ENCODE data around the gene C1orf167. TPM values are rescaled to one million over a fixed set of nuclear protein-coding genes. Genes with fewer than 3 reads are reported as not detected.

C1orf167 gene
- total and polyA plus RNA-seq, 2 of the 13 experiments (the other 11 are each of a cell fraction or from before 2014, with no cell fraction given) = not detected

- no peaks in the 10 kb centered on the region for H3K79me2 ChIP-seq (ENCODE audit: insufficient read depth, low read length)
- H3K4me1 ChIP-seq (ENCODE audit: insufficient read depth, low read length) = peaks cover 17% of the 10 kb centered on the region
- H3K36me3 ChIP-seq (replicated peaks in 1 of 2; ENCODE audit: control insufficient read depth in 1 of 2, insufficient read depth in 2 of 2, low read length in 2 of 2) = no peaks in the 10 kb centered on the region
- H3K27ac ChIP-seq (ENCODE audit: extremely low read length, insufficient read depth, low read length) = no peak overlapping the region
- WGBS (ENCODE audit: low lambda C conversion rate) = 1% methylated on average over 8 of the region's 8 CpGs
- H4K20me1 ChIP-seq (ENCODE audit: insufficient read depth, low read length) = no peaks in the 10 kb centered on the region
- no peak overlapping the region; a peak in 1 of 6 replicates for H3K4me3 ChIP-seq (replicated peaks in 1 of 3; ENCODE audit: insufficient read depth in 1 of 3, low read depth in 2 of 3, low read length in 3 of 3)
- ChIA-PET CTCF (ENCODE audit: low intra/inter-chr PET ratio, low total read pairs) (no interaction called here), POLR2A (interaction anchor here (0.6 to 1.4 kb wide), 2 partner anchors 38 to 45 kb away, joined by 3 read pairs; no protein-coding TSS in a partner anchor)
- in situ Hi-C loops (cut with HindIII; ENCODE audit: extremely low pct_ligation_motif_present, low pct_unique_long_range_greater_than_20kb) = no loop called here
- peak; percentile 44 for ATAC-seq
- H3K27me3 ChIP-seq (ENCODE audit: control insufficient read depth in 1 of 2, insufficient read depth in 2 of 2, low read length in 2 of 2) = peaks cover 3% of the 10 kb centered on the region in 2 experiments; a peak in 3 of 5 replicates
- H3K9me3 ChIP-seq (ENCODE audit: low read length) = no peaks in the 10 kb centered on the region
- peak overlapping the region; percentile 43; the same call in 1 of the 2 replicates for H3K4me2 ChIP-seq (ENCODE audit: low read depth, low read length)
- H2AFZ ChIP-seq (ENCODE audit: low read length) = no peak overlapping the region
- no TSS peak for BruUV-seq (replicated peaks)
- H3K9ac ChIP-seq (ENCODE audit: insufficient read depth, low read depth, low read length) = no peak overlapping the region
- FAIRE-seq = no peak
- intact Hi-C loops (cut with micrococcal nuclease; ENCODE audit: unreplicated experiment) = no loop called here
- DNase-seq (ENCODE audit: low spot score) = no peak
- TF ChIP-seq ZNF556 (CRISPR knock-in tag; IDR thresholded peaks at IDR 0.05; ENCODE audit: borderline replicate concordance) (no peak), TFDP2 (CRISPR knock-in tag; IDR thresholded peaks at IDR 0.05) (no peak), ZC3H13 (CRISPR knock-in tag; IDR thresholded peaks at IDR 0.05) (no peak), HNF4G (IDR thresholded peaks at IDR 0.05; ENCODE audit: borderline replicate concordance, low read depth, low read length) (peak; percentile 74), HNF4G (CRISPR knock-in tag; IDR thresholded peaks at IDR 0.05; ENCODE audit: borderline replicate concordance, low read depth) (peak; percentile 41; the same call in 1 of the 2 replicates), ZNF362 (CRISPR knock-in tag; IDR thresholded peaks at IDR 0.05; ENCODE audit: borderline replicate concordance) (peak; percentile 11; the same call in 1 of the 2 replicates), NR2F1 (CRISPR knock-in tag; IDR thresholded peaks at IDR 0.05) (peak in 1 of 2 experiments; percentile 46; a peak in 1 of 4 replicates), GATAD2A (CRISPR knock-in tag; IDR thresholded peaks at IDR 0.05) (no peak), HDAC6 (IDR thresholded peaks at IDR 0.05; ENCODE audit: low read depth, low read length) (no peak), MYC (CRISPR knock-in tag; IDR thresholded peaks at IDR 0.05; ENCODE audit: borderline replicate concordance) (no peak), HNF4A (CRISPR knock-in tag; IDR thresholded peaks at IDR 0.05) (peak; percentile 88), ARID3A (IDR thresholded peaks at IDR 0.05; ENCODE audit: low read depth, low read length) (no peak), ESRRA (CRISPR knock-in tag; IDR thresholded peaks at IDR 0.05; ENCODE audit: low read depth) (0 out of 2 replicates have a peak, but pooled peaks have one; percentile 36), LCORL (IDR thresholded peaks at IDR 0.05) (no peak), LCORL (CRISPR knock-in tag; IDR thresholded peaks at IDR 0.05) (peak; percentile 89), MAZ (IDR thresholded peaks at IDR 0.05; ENCODE audit: borderline replicate concordance, low read depth, low read length) (0 out of 2 replicates have a peak, but pooled peaks have one; percentile 15), MAZ (CRISPR knock-in tag; IDR thresholded peaks at IDR 0.05; ENCODE audit: low read depth) (no peak), NR2F6 (IDR thresholded peaks at IDR 0.05) (peak; percentile 61; the same call in 1 of the 2 replicates), NR2F6 (CRISPR knock-in tag; IDR thresholded peaks at IDR 0.05) (peak; percentile 66)
Observed at GRCh38 chr1:11777658-11778322, 15.8 kb downstream of the C1orf167 start.

All from HepG2 (cell line).